NCI-H460 (cell line): ENCODE measurements around the gene AVL9. TPM values are rescaled to one million over a fixed set of nuclear protein-coding genes. Genes with fewer than 3 reads are reported as not detected.
"Not testable (repeated sequence)": the region's sequence is repeated elsewhere in the genome, so short reads cannot be mapped to it uniquely, and the experiment has no call there.

Experiments used
- DNase-seq: peaks from one replicate; pipeline ENCODE4 v3.0.0-alpha.2; 2016; ENCODE audit warnings: low read depth; ENCODE audit errors: extremely low read depth
- polyA plus RNA-seq: library from polyadenylated mRNA; depleted of rRNA; stranded (reverse); fragments of >200 nt; gene quantifications from 2 replicates; pipeline ENCODE4 v1.2.3, GENCODE V29; 2014; cell fraction: nucleus; rRNA removed
- total RNA-seq: library from RNA; depleted of rRNA; stranded (reverse); fragments of >200 nt; shearing (Covaris generic); gene quantifications from 2 replicates; pipeline ENCODE4 v1.2.3, GENCODE V29; 2014; rRNA removed

Gene AVL9
- 56.9 and 62.6 TPM in 2 replicates for total RNA-seq
- polyA plus RNA-seq = 26.5 and 39.7 TPM in 2 replicates

DNA sequence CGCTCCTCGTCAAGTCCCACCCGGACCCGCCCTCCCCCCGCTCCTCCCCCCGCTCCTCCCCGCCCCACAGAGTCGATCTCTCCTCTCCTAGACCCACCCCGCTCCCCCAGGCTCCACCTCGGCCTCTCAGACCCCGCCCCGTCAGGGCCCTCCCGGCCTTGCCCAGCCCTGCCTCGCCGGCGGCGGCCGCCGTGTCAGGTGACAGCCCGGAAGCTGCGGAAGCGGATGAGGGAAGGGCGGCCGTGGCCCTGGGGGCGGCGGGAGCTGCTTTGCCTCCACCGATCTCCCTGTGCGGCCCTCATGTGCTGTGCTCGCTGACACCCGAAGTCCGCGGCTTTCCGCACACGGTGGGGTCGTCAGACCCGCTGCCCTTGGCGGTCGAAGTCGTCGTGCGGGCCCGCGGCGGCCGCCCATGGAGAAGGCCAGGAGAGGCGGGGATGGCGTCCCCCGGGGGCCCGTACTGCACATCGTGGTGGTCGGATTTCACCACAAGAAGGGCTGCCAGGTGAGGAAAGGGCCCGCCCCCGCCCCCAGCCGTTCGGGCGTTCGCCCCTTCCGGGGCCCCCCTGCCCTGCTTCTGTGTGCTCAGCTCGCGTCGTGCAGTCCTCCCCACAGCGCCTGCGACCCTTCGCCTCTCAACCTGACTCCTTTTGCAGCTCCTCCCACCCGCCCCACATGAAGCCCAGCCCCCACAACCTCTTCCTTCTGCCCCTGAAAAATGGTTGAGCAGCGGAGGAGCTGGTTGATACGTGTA lies at the start of gene AVL9:
AVL9 (plus strand) TSS at position 192 of the 754 bp plus-strand sequence; CDS start at position 413, 221 bp downstream.
- peak; percentile 95 for DNase-seq

DNA sequence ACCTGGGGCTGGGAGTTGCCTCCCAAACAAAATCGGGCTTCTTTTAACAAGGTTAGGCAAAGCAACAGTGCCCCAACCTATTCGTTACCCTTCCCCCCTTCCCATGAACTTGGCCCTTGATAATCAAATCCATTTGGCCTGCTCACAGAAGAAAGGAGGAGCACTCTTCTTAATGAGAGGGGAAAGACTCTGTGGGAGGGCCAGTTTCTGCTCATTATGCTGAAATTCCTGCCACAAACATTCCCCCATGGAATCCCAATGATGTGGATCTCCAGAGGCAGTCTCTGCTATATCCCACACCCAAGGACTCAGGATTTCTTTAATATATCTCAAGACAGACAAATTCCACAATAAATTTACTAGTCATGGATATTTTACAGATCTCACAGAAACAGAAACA lies 48.1 kb upstream of the AVL9 start:
- no peak for DNase-seq

DNA sequence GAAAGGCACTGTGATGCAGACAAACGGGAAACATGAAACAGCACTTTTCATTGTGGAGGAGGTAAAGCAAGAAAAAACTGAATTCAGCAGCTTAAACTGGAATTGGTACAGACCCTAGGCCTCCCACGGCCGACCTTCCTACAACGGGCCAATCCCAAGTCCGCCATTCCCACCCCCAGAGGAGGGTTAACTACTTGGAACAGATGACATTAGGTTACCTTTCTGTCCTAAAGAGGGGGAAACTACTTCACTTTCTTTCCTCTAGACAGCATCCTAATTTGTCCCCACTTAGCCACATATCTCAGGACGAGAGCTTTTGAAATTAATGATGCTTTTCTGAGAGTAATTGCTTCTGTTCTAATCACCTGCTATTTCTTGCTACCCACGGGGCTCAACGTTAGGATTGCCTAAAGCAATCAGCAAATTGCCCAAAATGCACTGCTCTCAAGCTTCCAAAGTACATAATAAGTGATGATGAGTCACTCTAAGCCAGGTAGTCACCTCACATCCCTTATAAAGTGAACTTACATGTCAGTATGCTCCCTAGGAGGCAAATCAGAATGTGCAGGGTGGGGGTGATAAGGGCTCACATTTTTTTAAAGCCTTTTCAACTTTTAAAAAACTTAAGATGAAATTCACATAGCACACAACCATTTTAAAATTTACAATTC lies 41.8 kb upstream of the AVL9 start:
- no peak for DNase-seq

DNA sequence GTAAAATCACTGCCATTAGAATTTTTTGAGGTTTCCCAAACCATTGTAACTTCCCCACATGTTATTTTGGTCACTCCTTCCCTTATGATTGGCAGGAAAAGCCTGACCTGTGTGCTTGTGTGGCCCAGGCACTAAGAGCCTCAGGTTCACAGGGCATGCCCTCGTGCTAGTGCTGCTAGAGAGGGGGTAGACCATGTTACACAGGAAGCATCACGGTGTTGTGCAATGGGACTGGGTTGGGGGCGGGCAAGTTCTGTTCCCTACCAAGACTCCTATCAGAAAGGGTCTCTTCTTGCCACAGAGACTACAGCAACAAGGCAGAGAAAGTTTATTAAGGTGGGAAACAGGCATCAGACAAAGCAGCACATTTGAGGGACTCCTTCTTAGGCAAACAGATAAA lies 37.3 kb upstream of the AVL9 start:
- no peak for DNase-seq

DNA sequence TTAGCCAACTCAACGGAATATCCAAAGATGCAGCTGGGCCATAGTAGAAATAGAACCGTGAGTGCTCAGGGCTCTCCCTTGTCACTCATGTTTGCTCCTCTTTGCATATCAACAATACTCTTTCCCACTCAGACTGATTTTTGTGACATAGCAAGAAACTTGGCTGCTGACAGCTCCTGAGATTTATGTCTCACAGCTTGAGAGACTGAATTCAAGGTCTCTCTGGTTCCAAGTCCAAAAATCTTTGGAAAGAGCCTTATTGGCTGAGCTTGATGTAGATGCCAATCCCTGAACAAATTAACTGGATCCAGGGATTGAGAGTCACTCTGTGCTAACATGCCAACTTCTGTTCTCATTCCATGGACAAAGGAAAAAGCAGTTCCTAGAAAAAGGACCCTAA lies 35.5 kb upstream of the AVL9 start:
- DNase-seq = no peak

DNA sequence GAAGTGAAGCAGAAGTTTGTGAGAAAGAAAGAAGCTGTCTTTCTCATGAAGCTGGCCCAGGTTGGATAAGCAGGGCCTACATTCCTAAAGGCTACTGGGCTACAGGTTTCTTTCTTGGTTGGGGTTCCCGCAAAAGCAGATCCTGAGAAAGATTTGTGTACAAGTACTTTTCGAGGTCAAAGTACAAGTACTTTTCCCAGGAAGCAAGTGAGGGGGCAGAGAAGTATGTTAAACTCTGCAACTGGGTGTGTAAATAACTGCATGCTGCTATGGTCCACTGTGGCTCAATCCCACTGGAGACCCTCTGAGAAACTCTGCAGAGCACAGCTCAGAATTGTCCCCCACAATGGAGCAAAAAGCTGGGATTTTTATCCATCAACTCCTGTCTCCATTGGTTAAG lies 33.8 kb upstream of the AVL9 start:
- DNase-seq = no peak

DNA sequence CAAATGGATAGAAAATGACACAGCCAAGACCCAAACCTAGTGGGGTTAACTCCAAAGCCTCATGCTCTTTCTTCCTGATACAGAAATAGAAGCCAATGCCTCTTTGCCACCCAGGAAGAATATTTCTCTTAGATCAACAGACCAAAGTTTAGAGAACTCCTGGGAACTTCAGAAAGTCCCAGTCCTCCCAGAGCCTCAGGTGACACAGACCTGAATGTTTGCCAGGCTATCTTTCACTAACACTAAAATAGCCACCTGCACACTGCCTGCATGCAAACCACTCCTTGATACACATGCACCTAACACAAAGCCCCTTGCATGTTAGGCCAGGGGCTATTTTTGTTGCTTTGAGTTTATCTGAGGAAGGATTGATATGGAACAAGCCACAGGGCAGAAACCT lies 32.8 kb upstream of the AVL9 start:
- no peak for DNase-seq

DNA sequence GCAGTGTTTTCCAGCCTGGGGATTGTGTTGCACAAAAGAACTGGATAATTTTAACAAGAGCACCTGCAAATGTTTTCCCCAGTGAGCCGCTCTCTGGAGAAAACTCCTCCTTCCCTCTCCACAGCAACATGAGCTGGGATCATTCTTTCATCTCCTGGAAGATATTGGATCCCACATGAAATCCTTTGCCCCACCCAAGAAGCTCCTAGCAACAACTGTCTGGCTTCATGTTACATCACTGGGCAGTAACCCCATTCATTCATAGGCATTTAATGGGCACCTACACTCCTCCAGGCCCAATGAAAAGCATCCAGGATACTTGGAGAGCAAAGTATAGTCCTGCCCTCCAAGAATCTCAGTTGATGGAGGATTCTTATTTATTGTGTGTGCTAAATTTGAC lies 32.3 kb upstream of the AVL9 start:
- no peak for DNase-seq

DNA sequence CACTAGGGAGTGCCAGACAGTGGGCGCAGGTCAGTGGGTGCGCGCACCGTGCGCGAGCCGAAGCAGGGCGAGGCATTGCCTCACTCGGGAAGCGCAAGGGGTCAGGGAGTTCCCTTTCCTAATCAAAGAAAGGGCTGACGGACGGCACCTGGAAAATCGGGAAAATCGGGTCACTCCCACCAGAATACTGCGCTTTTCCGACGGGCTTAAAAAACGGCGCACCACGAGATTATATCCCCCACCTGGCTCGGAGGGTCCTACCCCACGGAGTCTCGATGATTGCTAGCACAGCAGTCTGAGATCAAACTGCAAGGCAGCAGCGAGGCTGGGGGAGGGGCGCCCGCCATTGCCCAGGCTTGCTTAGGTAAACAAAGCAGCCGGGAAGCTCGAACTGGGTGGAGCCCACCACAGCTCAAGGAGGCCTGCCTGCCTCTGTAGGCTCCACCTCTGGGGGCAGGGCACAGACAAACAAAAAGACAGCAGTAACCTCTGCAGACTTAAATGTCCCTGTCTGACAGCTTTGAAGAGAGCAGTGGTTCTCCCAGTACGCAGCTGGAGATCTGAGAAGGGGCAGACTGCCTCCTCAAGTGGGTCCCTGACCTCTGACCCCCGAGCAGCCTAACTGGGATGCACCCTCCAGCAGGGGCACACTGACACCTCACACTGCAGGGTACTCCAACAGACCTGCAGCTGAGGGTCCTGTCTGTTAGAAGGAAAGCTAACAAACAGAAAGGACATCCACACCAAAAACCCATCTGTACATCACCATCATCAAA lies 30.5 kb upstream of the AVL9 start:
- DNase-seq = not testable (repeated sequence)

DNA sequence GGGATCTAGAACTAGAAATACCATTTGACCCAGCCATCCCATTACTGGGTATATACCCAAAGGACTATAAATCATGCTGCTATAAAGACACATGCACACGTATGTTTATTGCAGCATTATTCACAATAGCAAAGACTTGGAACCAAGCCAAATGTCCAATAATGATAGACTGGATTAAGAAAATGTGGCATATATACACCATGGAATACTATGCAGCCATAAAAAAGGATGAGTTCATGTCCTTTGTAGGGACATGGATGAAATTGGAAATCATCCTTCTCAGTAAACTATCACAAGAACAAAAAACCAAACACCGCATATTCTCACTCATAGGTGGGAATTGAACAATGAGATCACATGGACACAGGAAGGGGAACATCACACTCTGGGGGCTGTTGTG lies 25.3 kb upstream of the AVL9 start:
- DNase-seq = not testable (repeated sequence)

DNA sequence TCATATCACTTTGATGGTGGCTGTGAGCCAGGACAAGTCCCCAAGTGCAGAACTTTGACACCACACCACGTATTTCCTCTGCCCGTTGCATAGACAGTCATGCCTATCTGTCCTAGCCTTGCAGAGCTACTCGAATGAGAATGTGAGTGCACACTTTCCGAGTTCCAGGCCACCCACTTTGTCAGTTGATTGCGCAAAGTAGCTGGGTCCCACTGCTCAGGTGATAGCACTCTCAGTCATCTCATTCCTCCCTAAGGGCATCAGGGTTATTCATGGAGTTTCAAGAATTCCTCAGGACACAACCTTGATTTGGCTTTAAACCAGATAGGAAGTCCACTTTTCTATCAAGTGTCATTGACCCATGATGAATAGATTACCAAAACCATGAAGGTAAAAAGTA lies 24.4 kb upstream of the AVL9 start:
- no peak for DNase-seq

DNA sequence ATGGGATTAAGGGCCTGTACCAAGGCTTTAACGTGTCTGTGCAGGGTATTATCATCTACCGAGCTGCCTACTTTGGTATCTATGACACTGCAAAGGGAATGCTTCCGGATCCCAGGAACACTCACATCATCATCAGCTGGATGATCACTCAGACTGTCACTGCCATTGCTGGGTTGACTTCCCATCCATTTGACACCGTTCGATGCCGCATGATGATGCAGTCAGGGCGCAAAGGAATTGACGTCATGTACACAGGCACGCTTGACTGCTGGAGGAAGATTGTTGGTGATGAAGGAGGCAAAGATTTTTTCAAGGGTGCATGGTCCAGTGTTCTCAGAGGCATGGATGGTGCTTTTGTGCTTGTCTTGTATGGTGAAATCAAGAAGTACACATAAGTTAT lies 23.3 kb upstream of the AVL9 start:
- no peak for DNase-seq

DNA sequence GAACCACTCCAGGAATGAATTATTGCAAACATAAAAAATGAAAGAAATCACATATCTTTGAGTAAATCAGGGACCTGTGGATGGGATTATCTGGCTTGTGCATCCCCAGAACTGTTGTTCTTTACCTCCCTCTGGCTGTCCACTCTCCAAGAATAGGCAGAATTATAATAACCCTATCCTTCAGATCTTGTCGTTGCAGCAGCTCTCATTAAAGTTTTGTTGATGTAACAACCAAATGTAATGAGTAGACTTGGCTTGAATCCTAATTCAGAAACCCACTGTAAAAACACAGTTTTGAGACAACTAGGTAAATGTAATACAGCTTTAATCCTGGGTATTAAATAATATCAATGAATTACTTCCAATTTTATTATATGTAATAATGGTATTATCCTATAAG lies 21.3 kb upstream of the AVL9 start:
- DNase-seq = no peak

DNA sequence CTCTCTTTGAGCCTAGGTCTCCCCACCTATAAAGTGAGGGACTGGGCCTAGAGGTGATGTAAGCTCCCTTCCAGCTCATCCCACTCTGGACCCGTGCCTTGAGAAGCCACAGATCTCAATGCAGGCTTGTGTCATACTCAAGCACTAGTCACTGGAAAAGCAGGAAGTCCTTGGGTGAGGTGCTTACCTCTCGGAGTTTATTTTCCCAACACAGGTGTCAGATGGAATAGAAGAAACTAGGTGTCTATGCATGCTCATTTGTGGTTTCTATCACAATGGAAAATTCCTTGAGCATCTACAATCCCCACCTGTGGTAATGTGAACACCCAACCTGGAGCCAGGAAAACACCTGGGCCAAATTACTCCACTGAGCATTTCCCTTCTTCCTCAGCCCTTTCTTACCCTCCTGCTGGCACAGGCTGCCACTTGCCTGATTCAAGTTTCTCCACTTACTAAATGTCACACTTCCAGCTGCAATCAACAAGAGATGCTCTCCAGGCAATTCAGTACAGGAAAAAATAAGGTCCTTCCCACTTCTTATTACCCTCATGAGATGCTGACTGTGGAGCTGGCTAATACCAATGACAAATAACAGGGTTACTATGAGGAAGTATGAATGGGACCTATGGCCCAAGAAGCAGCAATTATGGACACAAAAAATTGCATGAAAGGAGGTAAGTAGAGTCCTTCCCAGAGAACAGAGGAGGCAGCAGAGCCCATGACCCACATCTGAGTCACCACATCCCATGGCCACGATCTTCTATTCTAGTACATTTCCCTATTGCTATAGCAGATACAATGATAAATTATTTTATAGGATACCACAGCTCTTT lies 18.3 kb upstream of the AVL9 start:
- no peak for DNase-seq

DNA sequence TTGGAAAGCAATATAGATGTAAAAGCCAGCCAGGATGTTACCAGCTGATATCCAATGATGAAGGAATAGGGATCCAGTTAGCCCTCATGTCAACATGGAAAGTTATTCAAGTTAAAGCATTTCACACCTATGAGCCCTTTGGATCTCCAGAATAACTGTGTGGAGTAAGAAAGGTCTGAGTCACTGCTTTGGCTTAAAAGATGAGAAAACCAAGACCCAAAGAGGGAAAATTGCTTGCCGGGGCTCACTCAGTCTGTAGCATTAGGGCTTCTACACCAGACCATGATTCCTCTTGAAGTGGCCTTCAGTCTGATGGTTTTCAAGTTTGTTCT lies 17.7 kb upstream of the AVL9 start:
- DNase-seq = no peak

DNA sequence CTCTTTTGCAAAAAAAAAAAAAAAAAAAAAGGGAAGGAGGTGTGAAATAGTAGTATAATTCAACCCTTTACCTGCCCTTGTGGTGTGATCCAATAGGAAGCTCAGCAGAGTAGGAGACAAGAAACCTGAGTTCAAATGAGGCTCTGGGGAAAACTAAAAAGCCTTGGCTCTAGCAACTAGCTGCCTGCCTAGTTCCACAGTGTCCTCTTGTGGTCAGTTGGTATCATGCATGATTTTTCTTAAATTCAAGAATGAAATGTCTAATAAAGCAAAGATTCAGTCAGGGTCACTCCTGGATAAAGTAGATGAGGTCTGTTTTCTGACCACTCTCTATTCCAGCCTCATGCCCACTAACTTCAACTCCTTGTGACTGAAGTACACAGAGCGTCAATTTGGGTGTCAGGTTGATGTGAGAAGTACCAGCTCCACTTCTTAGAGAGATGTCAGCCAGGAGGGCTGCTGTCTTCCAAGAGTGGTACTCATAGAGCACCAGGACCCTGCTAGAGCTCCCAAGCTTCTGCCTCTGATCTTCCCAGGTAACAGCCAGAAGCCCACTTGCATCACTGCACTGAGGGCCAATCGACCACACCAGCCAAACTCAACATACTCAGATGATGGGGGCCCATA lies 15.6 kb upstream of the AVL9 start:
- DNase-seq = peak; percentile 55

DNA sequence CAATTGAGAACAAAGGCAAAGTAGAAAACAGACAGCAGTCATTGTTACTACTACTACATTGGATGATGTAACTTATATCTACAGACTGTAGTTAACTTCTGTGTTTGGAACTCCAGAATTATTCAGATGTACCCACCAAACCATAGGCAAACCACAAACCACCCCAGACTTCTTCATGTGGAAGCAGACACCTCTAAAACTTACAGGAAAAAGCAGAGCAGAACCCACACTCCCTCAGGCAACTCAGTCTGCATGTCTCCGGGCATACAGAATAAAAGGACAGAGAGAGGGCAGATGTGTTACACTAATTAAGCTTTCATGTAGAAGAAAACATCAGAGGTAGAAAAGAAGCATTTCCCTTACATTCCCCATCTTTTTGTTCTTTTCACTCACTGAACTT lies 14.1 kb upstream of the AVL9 start:
- no peak for DNase-seq

DNA sequence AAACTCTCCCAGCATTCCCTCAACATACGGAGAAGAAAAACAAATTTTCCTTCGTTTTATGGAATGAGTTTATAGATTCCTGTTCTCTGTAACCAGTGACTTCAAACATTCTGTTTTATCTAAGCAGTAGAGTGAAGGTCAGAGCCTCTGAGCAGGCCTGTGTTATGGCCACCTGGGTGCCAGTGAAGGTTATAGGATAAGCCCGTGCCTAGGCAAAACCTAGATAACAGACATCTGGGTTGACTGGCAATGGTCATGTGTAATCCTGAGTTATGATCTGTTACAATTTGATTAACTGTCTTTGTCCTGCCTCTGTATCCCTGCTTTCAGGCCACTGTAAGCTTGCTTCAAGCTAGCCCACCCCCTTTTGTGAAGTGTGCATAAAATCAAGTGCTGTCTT lies 13.4 kb upstream of the AVL9 start:
- no peak for DNase-seq

DNA sequence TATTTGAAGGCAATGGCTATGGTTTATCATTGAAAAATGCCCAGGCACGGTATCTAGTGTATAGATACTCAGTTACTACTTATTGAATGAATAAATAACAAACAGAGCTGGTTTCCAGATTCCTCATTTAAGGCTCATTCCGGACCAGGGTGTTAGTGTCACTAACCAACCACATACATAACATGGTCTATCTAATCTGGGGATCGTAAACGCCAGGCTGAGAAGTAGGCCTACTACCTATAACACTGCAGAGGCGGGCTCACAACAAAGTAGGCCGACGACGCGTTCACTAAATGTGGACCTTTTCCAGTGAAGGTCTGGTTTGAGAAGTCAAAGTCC lies 5.5 kb upstream of the AVL9 start:
- DNase-seq = no peak

DNA sequence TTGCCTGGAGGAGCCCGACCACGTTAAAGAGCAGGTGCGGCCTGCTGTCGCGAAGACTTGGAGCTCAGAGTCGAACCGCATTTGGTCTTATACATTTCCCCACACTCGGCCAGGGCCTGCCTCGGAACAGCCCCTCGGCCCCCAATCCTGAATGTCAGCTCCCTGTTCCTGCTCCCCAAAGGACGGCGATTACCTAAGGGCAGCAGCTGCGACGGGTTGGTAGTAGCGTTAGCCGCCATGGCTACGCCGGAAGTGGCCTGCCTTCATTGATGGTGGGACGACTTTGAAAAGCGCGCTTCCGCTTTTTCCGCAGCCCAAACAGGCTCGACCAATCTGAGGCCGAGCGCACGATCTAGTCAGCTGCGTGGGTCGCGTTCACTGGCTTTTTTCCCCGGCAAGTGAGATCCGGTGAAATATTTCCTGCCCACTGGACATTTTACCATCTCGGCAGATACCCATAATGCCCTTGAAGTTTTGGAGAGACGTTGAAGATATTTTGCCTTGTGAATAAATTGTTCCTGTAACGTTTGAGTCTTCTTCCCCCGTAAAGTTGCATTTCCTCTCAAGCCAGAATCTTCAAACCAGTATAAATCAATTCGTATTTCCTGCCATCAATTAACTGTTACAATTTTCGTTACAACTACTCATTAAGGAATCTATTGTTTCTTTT lies 5.0 kb upstream of the AVL9 start, which contains the start of gene LSM5:
LSM5 (minus strand) TSS at position 254 of the 670 bp plus-strand sequence; CDS start at position 239, 15 bp downstream.
- peak; percentile 94 for DNase-seq
